ENCODE measurements around the gene ZBTB37.

- TF ChIP-seq CTCF (IDR thresholded peaks at IDR 0.05): no peak
- TF ChIP-seq POLR2A (IDR thresholded peaks at IDR 0.05): no peak
These were observed 47.4 kb downstream of the ZBTB37 start for GRCh38 chr1:173915596-173915995.

Measured in esophagus squamous epithelium (tissue), 4 donors.